Activated T-helper 1 cell treated with anti-CD3 and anti-CD28 coated beads, Interleukin-2, amount 50 U/mL, for 16 hours (primary cell): ENCODE measurements around the gene STAT6.
A peak's percentile ranks its signal among the peaks of the same experiment; 100 is the strongest.

ENCODE experiments used
- DNase-seq, 2 donors: peaks; one replicate each; pipeline ENCODE4 v3.0.0-alpha.2; 2020; ENCODE audit warnings: low read depth in 1 of 2, low spot score in 1 of 2

STAT6 gene

DNA sequence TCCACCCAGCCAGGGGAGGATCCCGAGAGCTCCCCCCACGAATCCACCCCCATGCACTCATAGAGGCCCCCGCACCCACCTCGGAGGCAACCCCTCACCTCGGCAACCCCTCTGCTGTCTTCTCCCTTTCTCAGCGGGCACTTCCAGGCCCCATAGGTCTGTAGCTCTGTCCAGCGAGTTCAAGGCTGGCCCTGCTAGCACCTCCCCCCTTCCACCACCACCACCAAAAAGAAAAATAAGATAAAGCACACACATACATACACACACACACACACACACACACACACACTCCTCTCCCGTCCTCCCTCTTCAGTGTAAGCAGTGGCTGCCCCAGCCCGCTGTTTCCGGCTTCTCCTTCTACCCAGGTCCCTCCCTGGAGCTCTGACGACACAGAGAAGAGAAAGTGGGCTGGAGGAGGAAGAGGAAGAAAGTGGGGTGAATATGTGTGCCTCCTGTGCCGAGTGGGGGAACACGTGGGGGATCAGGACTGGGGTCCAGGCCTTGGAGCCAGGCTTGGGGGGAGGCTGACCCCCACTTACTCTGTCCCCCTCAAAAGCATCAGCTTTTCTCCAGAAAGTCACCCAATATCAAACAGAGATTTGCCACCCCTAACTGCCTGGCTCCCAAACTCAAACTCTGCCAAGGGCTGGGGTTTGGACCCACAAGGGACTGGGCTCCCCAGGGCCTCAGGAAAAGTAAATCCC lies at the start of gene STAT6:
Gene STAT6, minus strand, starts transcription at position 332 of the 704 bp plus-strand sequence. CDS start 3,084 bp downstream, outside the sequence.
- peak; percentile 65 to 68 for DNase-seq

DNA sequence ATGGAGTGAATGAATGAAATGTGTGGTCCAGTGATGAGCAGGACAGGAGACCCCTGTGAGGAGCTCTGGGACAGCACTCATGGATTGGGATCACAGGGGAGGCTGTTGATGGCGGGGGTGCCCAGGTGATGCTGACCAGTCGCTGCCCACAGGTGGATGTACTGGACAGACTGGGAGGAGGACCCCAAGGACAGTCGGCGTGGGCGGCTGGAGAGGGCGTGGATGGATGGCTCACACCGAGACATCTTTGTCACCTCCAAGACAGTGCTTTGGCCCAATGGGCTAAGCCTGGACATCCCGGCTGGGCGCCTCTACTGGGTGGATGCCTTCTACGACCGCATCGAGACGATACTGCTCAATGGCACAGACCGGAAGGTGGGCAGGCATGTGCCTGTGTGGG lies 49.6 kb upstream of the STAT6 start:
- DNase-seq: no peak

DNA sequence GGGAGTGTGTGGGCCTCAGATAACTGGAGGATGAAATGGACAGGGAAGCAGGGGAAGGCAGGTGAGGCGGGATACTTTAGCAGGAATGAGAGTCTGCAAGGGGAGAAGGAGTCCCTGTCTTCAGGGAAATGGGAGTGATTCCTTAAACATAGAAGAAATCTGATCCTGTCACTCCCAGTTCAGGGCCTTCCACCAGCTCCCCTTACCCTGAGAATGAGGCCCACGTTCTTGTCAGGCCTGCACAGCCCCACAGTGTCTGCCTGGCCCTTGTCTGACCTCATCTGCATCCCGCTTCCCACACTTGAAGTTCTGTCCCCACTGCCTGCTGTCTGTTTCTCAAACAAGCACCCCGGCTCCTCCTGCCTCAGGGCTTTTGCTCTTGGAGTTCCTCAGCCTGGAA lies 48.9 kb upstream of the STAT6 start:
- no peak for DNase-seq

DNA sequence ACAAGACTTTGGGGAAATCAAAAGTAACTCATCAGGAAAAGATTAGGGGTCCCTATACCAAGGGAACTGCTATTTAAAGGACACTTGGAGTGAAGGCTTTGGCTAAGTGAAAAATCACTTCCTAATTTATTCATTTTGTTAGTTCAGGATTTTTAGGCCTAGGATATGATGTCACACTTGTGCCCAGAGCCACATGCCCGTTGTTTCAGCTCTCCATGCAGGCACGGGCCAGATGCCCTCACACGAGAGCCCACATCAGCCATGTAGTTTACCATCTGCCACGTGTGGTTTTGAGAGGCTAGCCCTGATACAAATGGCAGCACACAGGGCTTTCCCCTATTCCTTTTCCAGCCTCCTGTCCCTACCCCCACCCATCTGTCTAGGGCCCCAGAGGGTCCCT lies 48.1 kb upstream of the STAT6 start:
- DNase-seq: no peak

DNA sequence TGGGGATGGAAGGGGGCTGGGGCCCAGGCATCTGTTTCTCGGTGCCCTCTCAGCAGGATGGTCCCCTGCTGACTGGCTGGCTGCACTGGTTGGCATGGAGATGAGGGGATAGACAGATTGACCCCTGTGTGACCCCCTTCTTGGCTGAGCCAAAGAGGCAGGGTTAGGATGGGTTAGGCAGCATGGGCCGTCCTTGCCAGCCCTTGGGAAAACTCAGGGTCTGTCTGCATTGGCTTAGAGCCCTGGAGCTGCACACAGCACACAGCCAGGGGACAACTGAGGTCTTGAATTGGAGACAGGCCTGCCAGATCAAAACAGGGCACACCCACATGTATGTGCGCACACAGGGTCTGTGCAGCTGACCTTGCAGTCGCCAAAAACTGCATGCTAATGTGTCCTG lies 47.5 kb upstream of the STAT6 start:
- no peak for DNase-seq

- DNase-seq: no peak
Measured at GRCh38 chr12:57158186-57158585, 47.0 kb upstream of the STAT6 start.

GRCh38 chr12:57157588-57158173 lies 46.5 kb upstream of the STAT6 start:
- no peak for DNase-seq

DNA sequence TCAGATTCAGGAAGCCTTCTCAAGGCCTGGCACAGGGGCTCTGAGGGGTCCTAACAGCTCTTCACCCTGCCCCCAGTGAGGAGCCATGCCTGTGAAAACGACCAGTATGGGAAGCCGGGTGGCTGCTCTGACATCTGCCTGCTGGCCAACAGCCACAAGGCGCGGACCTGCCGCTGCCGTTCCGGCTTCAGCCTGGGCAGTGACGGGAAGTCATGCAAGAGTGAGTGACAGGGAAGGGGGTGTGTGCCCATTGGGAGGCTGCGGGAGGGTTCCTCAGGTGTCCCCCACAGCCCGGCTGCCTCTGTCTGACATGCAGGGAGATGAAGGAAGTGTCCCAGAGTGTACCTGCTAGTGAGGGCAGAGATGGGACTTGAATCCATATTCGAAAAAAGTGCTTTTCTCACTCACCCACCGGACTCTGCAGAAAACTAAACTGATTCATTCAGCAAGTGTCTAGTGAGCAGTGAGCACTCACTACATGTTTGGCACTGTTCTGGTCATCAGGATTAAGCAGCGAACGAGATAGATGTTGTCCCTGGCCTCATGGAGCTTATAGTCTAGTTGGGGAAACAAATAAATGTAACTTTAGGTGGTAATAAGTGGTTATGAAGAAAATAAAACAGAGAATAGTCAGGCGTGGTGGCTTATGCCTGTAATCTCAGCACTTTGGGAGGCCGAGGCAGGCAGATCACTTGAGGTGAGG lies 45.7 kb upstream of the STAT6 start:
- DNase-seq: no peak

DNA sequence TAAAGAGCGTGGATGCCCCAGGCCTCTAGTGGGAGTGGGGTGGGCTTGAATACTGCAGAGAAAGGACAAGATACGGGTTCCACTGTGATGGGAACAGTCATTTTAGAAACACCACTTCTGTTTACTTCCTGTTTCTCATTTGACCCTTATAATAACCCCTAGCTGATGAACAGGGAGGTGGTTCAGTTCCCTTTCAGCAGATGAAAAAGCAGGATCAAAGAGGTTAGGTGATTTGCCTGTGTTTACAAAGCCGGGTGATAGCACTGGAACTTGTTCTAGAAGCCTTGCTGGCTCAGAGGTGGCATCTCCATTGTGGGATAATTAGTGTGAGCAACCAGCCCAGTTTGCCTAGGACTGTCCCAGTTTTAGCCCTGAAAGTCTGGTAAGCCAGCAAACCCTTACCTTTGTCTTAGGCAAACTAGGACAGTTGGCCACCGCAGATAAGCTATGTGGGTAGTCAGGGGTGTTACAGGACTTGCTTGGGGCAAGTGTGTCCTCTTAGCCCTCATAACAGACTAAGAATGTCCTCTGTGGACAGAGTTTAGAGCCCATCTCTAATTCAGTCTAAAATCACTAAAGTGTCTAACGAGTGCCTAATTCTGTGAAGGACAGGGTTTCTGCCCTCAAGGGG lies 43.8 kb upstream of the STAT6 start:
- DNase-seq: no peak

- no peak for DNase-seq
Measured at GRCh38 chr12:57154076-57154475, 42.9 kb upstream of the STAT6 start.

GRCh38 chr12:57153415-57153997 lies 42.3 kb upstream of the STAT6 start:
- no peak for DNase-seq

GRCh38 chr12:57152639-57153038 lies 41.5 kb upstream of the STAT6 start:
- no peak for DNase-seq

DNA sequence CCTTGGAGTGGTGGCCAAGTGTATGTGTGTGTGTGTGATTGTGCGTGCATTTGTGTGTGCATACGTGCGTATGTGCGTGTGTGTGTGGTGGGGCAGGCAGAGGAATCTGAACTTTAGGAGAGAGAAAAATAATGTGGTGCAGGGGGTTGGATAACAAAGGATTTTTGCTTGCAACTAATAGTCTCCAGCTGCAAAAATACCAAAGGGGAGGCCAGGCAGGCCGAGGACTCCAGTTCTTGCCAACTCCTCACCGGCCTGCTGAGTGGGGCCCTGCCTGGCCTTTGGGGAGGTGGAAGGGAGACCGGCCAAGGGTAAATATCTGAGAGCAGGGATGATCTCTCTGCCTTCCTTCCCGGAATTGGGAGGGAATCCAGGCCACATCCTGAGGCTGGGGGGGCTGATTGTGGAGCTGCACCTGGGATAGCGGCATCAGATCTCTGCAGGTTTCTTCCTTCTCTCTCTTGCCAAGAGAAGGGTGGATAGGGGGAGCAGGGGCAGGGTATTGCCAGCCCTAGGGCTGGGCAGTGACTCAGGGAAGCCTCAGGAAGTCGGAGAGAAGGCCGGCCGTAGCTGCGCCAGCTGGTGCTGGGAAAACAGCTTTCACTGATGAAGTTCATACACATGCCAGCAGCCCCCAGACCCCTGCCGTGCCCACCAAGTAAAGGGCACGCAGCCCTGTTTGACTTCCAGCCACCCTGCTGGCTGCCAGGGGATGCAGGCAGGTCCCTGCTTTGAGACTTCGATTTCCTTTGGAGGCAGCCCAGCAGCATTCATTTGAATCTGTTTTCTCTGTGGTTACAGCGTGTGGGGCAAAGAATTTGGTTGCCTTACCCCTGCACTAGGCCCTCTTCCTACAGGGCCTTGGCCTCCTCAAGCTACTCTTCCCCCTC lies 40.8 kb upstream of the STAT6 start:
- no peak for DNase-seq

- no peak for DNase-seq
Measured at GRCh38 chr12:57150400-57151000, 39.3 kb upstream of the STAT6 start.

- no peak for DNase-seq
Measured at GRCh38 chr12:57149245-57149900, 38.2 kb upstream of the STAT6 start.

DNA sequence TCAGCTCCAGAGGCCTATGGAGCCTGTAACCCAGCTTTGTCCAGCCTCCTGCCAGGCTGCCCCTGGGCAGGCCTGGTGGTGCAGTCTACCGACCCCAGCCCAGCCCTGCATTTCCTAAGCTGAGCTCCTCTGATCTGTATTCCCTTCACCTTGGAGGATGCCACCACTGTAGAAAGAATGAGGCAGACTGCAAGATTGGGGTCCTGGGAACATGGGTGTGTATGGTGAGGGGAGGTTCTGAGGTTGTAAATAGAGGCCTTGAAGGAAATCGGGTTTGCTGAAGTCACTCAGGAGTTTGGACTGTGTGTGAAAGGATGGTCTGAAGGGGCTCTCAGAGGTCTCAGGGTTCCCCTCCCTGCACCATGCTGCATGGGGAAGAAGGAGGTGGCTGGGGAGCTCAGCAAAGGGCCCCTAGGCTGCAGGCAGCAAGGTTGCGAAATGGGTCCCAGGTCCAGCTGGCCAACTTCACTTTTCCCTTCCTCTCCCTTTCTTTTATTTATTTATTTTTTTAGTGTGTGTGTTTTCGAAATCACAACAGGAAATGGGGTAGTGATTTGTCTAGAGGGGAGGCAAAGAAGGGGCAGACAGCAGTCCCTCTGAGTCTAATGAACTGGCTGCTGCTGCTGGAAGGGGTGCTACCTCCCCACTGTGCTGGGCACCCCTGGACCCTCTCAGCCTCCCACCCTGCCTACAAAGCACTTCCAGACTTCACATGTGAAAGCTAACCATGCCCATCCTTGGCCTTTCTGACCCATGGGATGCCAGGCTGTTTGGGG lies 37.5 kb upstream of the STAT6 start:
- no peak for DNase-seq

DNA sequence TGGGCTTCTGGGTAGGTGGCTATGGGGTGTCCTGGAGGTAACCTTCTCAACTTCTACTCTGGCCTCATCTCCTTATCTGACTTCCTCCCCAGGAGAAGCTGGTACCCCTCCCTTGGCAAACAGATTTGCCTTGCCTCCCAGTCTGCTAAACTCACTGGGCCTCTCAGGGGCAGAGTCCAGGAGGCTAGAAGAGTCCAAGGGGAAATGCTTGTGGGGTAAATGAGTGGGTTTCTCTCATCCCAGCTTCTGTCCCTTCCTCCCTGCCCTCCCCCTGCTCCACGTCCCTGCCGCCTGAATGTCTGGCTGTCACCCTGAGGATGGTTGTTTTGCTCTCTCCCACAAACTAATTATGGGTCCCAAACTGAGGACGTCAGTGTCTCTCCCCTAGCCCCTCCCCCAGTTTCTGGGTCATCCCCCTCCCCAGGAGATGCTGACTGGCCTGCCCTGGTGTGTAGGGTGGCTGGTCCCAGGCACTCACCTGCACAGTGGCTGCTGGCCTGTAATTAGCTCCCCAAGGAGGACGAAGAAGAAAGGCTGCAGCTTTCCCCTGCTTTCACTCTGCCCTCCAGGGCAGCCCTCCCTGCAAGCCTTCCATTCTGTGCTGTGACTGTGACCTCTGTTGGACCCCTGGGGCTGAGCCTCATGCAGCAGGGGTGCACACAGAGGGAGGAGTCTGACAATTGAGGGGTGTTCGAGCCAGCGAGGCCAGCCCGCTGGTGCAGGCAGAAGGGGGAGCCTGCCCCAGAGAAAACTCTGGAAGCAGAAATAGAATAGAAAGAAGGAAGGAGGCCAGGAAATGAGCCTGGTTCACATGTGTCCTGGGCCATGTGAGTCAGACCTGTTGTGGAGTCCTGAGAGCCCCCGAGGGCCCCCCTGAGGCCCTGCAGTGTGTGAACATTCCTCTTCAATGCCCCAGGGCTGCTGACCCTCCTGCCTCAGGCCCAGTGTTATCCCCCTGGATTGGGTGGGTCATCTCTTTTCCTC lies 36.1 kb upstream of the STAT6 start, which contains the start of gene LRP1-AS:
Gene LRP1-AS, minus strand, starts transcription at position 659 of the 984 bp plus-strand sequence.
- no peak for DNase-seq

DNA sequence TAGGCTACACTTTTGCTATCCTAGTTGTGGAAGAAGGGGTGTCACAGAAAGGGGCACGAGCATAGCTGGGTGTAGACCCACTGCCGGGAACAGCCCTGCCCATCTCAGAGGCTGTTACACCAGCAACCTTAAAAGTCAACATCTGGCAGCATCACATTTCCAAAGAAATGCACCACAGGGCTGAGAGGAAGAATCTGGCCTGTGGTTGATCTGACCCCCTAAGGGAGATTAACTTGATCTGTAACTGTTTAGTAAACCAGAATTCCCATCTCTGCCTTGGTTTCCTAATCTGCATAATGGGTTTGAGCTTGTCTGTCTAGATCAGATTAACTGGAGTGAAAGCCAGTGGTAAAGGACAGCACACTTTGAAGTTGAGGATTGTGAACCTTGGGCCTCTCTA lies 34.9 kb upstream of the STAT6 start:
- DNase-seq: no peak
